NCI-H2227 treated with DMSO at 0.1 percent for 48 hours (cell line): Measurements from ENCODE around the gene TOR2A.
"Not testable (repeated sequence)": the region's sequence is repeated elsewhere in the genome, so short reads cannot be mapped to it uniquely, and the experiment has no call there.

Experiments used
- DNase-seq: peaks from one replicate; lab custom pipeline; 2025; lab: John Stamatoyannopoulos, UW

TOR2A gene

DNA sequence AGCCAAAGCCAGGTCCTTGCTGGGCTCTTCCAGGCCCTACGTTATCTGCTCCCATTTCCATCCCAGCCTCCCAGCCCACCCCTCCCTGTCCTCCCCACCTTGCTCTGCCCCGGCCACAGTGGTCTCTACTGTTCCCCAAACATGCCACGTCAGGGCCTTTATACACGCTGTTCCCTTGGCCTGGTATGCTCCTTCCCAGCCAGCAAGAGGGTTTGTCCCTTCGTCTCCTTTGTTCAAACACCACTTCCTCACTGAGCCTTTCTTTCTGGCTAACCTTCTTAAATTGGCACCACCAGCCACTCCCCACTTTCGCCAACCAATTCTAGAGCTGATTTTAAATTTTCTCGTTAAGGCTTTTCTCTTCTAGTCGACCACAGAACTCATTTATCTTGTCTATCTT, 33.6 kb upstream of the TOR2A start:
- DNase-seq: no peak

DNA sequence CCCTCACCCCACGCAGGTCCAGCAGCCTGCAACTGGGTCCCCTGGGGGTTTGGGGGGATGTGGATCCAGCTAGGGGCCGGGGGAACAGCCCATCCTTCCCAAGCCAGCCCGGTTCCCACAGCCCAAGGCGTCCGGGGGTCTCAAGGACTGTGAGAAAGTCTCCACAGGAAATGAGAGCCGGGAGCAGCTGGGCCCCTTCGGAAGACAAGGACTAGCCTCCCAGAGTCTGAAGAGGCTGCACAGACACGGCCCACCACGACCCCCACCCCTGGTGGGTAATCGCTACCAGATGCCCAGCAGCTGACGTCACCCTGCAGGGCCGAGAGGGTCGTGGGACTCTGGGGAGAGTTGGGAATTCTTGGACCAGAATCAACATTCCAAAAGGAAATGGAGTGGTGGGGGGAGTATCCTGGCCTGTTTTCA, 32.8 kb upstream of the TOR2A start:
- DNase-seq: no peak

DNA sequence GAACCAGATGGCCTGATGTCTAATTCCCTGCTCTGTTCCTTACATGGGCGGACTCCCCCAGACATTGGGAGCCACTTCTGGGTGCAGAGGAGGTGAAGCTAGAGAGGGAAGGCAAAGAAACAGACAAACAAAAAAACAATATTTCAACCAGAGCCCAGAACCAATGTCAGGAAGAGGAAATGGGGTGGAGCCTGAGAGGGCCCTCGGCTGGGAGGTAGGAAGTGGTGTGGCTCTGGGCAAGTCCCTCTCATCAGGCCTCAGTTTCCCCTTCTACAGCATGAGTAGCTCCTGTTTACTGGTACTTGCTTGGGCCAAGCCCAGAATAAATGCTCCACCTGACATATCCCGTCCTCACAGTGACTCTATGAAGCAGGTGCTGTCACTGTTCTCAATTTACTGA, 32.3 kb upstream of the TOR2A start:
- DNase-seq: no peak

DNA sequence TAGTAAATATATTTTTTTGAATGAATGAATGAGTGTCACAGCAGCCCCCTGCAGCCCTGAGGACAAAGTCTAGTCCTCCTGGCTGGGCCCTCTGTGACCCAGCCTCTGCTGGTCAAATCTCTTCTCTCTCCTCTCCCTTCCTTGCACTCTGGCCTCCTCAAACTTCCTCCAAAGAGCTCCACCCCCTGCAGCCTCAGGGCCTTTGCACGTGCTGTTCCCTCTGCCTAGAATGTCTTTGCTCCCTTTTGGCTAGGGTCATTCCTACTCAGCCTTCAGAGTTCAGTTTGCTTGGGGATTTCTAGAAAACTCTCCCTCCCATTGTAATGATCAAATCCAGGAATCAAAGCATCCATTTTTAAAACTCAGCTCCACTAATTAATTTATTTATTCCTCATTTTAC, 30.3 kb upstream of the TOR2A start:
- no peak for DNase-seq

GRCh38 chr9:127763918-127764384, 28.9 kb upstream of the TOR2A start:
- DNase-seq: no peak

GRCh38 chr9:127762111-127762676, 27.1 kb upstream of the TOR2A start:
- DNase-seq: no peak

GRCh38 chr9:127761491-127761956, 26.4 kb upstream of the TOR2A start:
- no peak for DNase-seq

DNA sequence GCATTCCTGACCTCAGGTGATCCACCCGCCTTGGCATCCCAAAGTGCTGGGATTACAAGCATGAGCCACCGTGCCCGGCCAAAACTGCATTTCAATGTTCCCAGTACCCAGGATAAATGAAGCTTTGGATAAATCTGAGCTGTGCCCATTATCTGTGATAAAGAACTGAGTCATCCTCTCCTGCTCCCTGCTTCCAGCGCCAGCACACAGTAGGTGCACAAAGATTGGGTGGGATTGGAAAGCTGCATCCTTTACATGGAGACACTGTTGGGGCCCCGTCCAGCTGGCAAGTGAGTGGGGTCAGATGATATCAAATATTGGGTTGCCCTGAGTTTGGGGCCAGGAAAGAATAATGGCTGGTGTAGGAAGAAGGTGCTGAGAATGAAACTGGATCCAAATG, 26.0 kb upstream of the TOR2A start:
- DNase-seq: no peak

DNA sequence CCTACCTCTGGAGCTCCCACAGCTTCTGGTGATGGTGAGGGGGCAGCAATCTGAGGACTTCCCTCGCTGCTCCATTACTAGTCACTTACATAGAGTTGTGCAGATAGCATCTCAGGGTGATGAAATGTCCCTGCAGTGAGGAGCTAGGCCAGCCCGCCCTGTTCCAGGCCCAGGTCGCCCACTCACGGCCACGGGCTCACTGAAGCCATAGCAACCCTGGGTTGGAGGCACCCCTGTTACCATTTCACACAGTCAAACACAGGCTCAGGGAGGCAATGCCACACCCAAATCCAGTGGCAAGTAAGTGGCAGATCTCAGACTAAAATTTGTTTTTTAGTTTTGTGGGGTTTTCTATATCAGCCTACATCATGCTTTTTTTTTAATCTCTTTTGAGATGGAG, 23.7 kb upstream of the TOR2A start:
- no peak for DNase-seq

- DNase-seq: not testable (repeated sequence)
These were observed 21.7 kb upstream of the TOR2A start for GRCh38 chr9:127756776-127757175.

DNA sequence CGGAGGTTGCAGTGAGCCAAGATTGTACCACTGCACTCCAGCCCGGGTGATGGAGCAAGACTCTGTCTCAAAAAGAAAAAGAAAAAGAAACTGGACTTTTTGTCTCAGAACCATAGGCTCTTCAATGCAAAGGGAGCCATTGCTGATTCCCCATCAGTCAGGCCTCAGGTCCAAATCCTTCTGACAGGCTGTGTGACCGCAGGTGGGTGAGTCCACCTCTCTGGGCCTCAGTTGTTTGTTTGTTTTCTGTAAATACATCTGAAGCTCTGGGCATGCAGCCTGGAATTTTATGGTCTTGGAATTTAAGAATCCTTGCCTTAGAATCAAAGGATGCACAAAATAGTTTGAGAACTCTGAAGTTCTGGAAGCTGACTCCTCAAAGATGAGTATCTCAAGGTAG, 21.1 kb upstream of the TOR2A start:
- DNase-seq: no peak

DNA sequence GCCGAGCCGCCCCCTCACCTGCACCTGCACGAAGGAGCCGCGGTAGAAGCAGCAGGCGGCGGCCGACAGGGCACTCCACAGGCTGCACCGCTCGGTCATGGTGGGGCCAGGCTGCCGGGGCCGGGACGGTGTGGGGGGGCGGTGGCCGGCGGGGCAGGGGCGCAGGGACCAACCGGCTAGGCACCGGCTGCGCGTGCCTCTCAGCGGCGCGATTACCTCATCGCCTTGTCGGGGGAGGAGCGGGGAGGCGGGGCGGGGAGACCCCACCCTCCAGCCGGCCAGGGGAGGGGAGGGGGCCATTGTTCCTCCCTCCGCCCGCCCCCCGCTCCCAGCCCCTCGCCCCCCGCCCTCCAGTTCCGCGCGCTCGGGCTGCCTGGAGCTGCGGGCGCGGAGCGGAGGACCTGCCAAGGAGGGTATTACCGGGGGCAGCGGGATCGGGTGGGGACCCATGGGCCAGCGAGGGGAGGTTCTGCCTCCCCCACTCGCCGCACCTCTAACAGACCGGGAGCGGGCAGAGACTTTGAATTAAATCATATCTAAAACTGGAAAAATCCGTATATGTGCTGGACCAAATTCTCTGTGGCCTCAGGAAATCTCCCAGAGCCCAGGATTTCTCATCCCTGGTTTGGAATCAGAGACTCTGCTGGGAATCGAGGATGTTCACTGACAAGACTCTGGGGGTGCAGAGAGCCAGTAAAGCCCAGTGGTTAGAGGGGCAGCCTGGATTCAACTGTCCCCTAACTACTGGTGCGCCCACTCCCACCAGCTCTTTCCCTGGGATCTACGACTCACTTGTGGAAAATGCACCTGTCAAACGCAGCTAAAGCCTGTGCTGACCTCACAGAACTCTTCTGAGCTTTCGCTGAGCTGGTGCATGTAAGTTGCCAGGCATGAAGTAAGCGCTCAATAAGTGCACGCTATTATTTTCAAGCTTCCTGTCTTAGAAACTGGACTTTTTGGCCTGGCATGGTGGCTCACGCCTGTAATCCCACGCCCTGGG, 20.3 kb upstream of the TOR2A start:
- DNase-seq: peak; percentile 36

GRCh38 chr9:127754099-127755060, 19.3 kb upstream of the TOR2A start:
- DNase-seq: peak; percentile 65

- no peak for DNase-seq
These were observed 18.5 kb upstream of the TOR2A start for GRCh38 chr9:127753622-127754021.

DNA sequence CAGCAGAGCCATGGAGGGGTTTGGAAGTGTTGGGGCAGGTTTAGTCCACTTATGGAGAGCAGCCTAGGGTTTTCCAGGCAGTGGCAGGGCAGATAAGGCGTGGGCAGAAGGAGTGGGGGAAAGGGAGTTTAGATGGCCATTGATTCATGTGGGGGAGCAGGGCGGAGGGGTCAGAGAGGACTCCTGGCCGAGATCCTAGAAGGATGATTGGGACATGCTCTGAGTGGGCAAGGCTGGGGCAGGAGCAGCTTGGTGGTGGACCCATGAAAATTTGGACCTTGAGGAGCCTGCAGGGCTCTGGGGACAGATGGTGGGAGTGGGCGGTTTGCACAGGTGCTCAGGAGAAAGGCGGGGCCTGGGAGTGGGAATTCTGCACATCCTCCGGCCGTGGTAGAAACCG, 18.1 kb upstream of the TOR2A start:
- no peak for DNase-seq

- DNase-seq: no peak
These were observed 16.4 kb upstream of the TOR2A start for GRCh38 chr9:127751269-127752054.

- no peak for DNase-seq
These were observed 14.1 kb upstream of the TOR2A start for GRCh38 chr9:127749090-127749787.

- DNase-seq: no peak
These were observed 12.0 kb upstream of the TOR2A start for GRCh38 chr9:127746959-127747569.

- DNase-seq: no peak
These were observed 9.5 kb upstream of the TOR2A start for GRCh38 chr9:127744398-127745110.
